ENCODE results near the gene CCSER1. TPM values are rescaled to one million over a fixed set of nuclear protein-coding genes. Genes with fewer than 3 reads are reported as not detected.
"Not testable (repeated sequence)": the region's sequence is repeated elsewhere in the genome, so short reads cannot be mapped to it uniquely, and the experiment has no call there.

Gene CCSER1
- total and polyA plus RNA-seq, 2 of the 8 experiments (the other 6 are each of a cell fraction or from before 2014, with no cell fraction given), result 0.26 to 0.84 TPM

GRCh38 chr4:90705501-90705900, 578.3 kb downstream of the CCSER1 start:
- not testable (repeated sequence) for H3K23me2 ChIP-seq (ENCODE audit: low read depth, low read length)

More at GRCh38 chr4:90705501-90705900, 578.3 kb downstream of the CCSER1 start:
- H3K4ac ChIP-seq (replicated peaks; ENCODE audit: insufficient read length, low read depth, low read length); H2AFZ ChIP-seq (ENCODE audit: low read length); H4K5ac ChIP-seq (ENCODE audit: insufficient read length, low read depth, low read length); H2BK120ac ChIP-seq (replicated peaks; ENCODE audit: low read depth, low read length); H3K9ac ChIP-seq (replicated peaks in 1 of 4; ENCODE audit: extremely low read depth in 1 of 4, low read depth in 3 of 4, low read length in 3 of 4); H2BK5ac ChIP-seq (ENCODE audit: low read depth, low read length); H2BK15ac ChIP-seq (ENCODE audit: low read length); H2AK5ac ChIP-seq (ENCODE audit: low read depth, low read length); H3K4me2 ChIP-seq (ENCODE audit: insufficient read depth in 1 of 2, low read depth in 2 of 2, low read length in 2 of 2); H4K91ac ChIP-seq (replicated peaks; ENCODE audit: insufficient read length, low read length); H4K8ac ChIP-seq (ENCODE audit: extremely low read depth, insufficient read depth, low read length); H3K23ac ChIP-seq (ENCODE audit: insufficient read length); H3K27ac ChIP-seq (ENCODE audit: low read depth, low read length); H3K4me3 ChIP-seq (ENCODE audit: extremely low read depth in 1 of 4, insufficient read depth in 2 of 4, low read depth in 3 of 4, low read length in 4 of 4); H2BK12ac ChIP-seq (ENCODE audit: low read depth, low read length); FAIRE-seq; CTCF ChIA-PET (ENCODE audit: partially characterized antibody); POLR2A ChIA-PET (ENCODE audit: partially characterized antibody); H2BK20ac ChIP-seq (ENCODE audit: low read length); H3K4me1 ChIP-seq (replicated peaks in 1 of 4; ENCODE audit: control insufficient read depth in 3 of 4, insufficient read depth in 4 of 4, low read length in 3 of 4); DNase-seq (ENCODE audit: low read depth in 1 of 2, low spot score in 2 of 2); H3K79me2 ChIP-seq (ENCODE audit: control insufficient read depth in 1 of 2, insufficient read depth in 2 of 2, low read length in 2 of 2); H3K56ac ChIP-seq (replicated peaks; ENCODE audit: insufficient read length, low read depth, low read length); H4K20me1 ChIP-seq (replicated peaks in 1 of 2; ENCODE audit: control insufficient read depth in 1 of 2, insufficient read depth in 2 of 2, low read length in 2 of 2); H3K79me1 ChIP-seq (ENCODE audit: low read depth, low read length); H3K18ac ChIP-seq (ENCODE audit: extremely low read depth, low read length); H3K14ac ChIP-seq (ENCODE audit: insufficient read length); H3K27me3 ChIP-seq (replicated peaks in 1 of 4; ENCODE audit: control insufficient read depth in 3 of 4, extremely low read depth in 1 of 4, insufficient read depth in 3 of 4, low read length in 3 of 4); H3K36me3 ChIP-seq (ENCODE audit: control insufficient read depth in 2 of 4, insufficient read depth in 4 of 4, low read length in 3 of 4): not testable (repeated sequence)
- 90% methylated on average over 6 of the region's 6 CpGs; no CpG with 5 or more reads in 1 of the 2 experiments for WGBS, 2 experiments (ENCODE audit: extremely low coverage in 1 of 2, insufficient coverage in 1 of 2, insufficient read length in 1 of 2, insufficient replicate concordance in 2 of 2, low coverage in 1 of 2, low lambda C conversion rate in 2 of 2, missing lambda C conversion rate in 1 of 2)
- H3K9me3 ChIP-seq (ENCODE audit: insufficient read depth in 2 of 2, low read depth in 1 of 2, low read length in 1 of 2), result peaks cover 9 to 11% of the 10 kb centered on the region in 2 experiments; a peak in 2 of 4 replicates
